CD1c-positive myeloid dendritic cell (primary cell): Measurements from ENCODE around the gene PCDHA9.
"Not testable (repeated sequence)": the region's sequence is repeated elsewhere in the genome, so short reads cannot be mapped to it uniquely, and the experiment has no call there.

ENCODE experiments used
- DNase-seq: peaks from one replicate; pipeline ENCODE4 v3.0.0-alpha.2; 2016; ENCODE audit errors: extremely low spot score

The PCDHA9 gene

GRCh38 chr5:140834439-140835008 lies 13.7 kb upstream of the PCDHA9 start:
- not testable (repeated sequence) for DNase-seq

GRCh38 chr5:140835622-140836510 lies 12.3 kb upstream of the PCDHA9 start:
- DNase-seq, result no peak

DNA sequence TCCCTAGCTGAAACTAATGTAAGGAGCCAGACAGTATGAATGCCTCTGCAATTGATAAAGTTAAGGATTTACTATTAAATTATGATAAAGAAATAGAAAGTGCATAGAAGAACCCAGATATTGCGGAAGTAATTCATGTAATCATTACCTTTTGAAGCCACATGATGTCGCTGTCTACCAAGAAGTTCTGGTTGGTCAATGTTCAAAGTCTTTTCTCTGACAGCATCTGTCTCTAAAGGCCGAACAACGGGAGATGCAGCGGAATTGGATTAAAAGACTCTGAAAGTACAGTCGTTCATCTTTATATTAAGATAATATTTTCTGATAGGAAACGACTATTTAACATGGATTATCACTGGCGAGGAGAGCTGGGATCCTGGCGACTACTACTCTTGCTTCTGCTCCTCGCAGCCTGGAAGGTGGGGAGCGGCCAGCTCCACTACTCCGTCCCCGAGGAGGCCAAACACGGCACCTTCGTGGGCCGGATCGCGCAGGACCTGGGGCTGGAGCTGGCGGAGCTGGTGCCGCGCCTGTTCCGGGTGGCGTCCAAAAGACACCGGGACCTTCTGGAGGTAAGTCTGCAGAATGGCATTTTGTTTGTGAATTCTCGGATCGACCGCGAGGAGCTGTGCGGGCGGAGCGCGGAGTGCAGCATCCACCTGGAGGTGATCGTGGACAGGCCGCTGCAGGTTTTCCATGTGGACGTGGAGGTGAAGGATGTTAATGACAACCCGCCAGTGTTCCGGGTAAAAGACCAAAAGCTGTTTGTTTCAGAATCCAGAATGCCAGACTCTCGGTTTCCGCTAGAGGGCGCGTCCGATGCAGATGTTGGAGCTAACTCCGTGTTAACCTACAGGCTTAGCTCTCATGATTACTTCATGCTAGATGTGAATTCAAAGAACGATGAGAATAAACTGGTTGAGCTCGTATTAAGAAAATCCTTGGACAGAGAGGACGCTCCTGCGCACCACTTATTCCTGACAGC lies 6.9 kb upstream of the PCDHA9 start, which contains the start of gene PCDHA8:
TSS of gene PCDHA8 (plus strand) at position 210 of the 985 bp plus-strand sequence. CDS start at position 345, 135 bp downstream.
- DNase-seq, result no peak

DNA sequence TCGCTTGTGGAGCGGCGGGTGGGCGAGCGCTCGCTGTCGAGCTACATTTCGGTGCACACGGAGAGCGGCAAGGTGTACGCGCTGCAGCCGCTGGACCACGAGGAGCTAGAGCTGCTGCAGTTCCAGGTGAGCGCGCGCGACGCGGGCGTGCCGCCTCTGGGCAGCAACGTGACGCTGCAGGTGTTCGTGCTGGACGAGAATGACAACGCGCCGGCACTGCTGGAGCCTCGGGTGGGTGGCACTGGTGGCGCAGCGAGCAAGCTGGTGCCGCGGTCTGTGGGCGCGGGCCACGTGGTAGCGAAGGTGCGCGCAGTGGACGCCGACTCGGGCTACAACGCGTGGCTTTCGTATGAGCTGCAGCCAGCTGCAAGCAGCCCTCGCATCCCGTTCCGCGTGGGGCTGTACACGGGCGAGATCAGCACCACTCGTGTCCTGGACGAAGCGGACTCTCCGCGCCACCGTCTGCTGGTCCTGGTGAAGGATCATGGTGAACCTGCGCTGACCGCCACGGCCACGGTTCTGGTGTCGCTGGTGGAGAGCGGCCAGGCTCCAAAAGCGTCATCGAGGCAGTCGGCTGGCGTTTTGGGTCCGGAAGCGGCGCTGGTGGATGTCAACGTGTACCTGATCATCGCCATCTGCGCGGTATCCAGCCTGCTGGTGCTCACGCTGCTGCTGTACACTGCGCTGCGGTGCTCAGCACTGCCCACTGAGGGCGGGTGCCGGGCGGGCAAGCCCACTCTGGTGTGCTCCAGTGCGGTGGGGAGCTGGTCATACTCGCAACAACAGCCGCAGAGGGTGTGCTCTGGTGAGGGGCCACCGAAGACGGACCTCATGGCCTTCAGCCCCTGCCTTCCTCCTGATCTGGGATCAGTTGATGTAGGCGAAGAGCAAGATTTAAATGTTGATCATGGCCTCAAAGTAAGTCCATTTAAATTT lies 5.1 kb upstream of the PCDHA9 start:
- DNase-seq, result no peak

- not testable (repeated sequence) for DNase-seq
Measured at GRCh38 chr5:140849831-140850634, 1.9 kb downstream of the PCDHA9 start.

DNA sequence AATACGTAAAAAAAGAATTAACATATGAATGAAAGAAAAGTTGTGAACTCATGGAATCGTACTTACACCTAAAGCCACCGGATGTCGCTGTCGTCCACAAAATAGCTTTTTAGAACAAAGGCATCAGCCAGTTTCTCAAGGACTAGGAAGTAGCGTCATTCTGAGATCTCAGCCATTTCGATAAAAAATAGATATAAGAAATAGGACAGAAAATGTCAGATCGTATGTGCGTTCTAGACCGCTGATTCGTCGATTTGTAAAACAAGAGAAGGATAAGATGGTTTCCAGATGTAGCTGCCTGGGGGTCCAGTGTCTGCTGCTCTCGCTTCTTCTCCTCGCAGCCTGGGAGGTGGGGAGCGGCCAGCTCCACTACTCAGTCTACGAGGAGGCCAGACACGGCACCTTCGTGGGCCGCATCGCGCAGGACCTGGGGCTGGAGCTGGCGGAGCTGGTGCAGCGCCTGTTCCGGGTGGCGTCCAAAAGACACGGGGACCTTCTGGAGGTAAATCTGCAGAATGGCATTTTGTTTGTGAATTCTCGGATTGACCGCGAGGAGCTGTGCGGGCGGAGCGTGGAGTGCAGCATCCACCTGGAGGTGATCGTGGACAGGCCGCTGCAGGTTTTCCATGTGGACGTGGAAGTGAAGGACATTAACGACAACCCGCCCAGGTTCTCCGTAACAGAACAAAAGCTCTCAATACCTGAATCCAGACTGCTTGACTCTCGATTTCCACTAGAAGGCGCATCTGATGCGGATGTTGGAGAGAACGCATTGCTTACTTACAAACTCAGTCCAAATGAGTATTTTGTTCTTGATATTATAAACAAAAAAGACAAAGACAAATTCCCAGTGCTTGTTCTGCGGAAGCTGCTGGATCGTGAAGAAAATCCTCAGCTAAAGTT lies 7.8 kb downstream of the PCDHA9 start, which contains the start of gene PCDHA10:
TSS of gene PCDHA10 (plus strand) at position 126 of the 903 bp plus-strand sequence. CDS start at position 278, 152 bp downstream.
- DNase-seq, result no peak

DNA sequence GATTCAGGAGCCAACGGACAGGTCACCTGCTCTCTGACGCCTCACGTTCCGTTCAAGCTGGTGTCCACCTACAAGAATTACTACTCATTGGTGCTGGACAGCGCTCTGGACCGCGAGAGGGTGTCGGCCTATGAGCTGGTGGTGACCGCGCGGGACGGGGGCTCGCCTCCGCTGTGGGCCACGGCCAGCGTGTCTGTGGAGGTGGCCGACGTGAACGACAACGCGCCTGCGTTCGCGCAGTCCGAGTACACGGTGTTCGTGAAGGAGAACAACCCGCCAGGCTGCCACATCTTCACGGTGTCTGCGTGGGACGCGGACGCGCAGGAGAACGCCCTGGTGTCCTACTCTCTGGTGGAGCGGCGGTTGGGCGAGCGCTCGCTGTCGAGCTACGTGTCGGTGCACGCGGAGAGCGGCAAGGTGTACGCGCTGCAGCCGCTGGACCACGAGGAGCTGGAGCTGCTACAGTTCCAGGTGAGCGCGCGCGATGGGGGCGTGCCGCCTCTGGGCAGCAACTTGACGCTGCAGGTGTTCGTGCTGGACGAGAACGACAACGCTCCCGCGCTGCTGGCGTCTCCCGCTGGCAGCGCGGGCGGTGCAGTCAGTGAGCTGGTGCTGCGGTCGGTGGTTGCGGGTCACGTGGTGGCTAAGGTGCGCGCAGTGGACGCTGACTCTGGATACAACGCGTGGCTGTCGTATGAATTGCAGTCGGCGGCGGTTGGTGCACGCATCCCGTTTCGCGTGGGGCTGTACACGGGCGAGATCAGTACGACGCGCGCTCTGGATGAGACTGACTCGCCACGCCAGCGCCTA lies 9.2 kb downstream of the PCDHA9 start:
- DNase-seq, result no peak

GRCh38 chr5:140857987-140858240 lies 9.7 kb downstream of the PCDHA9 start:
- DNase-seq, result no peak

- DNase-seq, result no peak
Measured at GRCh38 chr5:140862441-140863295, 14.5 kb downstream of the PCDHA9 start.

DNA sequence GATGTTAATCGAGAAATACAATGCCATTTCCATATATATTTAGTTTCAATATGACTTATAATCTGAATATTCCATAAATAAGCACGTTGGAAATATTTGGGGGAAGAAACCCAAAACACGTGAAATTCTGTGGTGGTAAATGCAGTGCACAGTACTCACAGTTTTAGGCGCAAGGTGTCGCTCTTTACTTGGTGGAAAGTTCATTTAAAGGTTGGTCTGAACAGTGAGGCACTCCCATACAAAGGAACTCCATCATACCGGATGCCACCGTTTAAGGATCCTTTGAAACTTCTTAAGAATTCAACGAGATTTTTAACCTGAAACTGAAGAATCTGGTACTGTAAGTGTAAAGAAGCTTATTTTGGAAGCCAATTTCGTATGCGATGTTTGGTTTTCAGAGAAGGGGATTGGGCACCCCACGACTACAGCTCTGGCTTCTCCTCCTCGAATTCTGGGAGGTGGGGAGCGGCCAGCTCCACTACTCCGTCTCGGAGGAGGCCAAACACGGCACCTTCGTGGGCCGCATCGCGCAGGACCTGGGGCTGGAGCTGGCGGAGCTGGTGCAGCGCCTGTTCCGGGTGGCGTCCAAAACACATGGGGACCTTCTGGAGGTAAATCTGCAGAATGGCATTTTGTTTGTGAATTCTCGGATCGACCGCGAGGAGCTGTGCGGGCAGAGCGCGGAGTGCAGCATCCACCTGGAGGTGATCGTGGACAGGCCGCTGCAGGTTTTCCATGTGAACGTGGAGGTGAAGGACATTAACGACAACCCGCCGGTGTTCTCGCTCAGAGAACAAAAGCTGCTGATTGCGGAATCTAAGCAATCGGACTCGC lies 20.8 kb downstream of the PCDHA9 start, which contains the start of gene PCDHA11:
TSS of gene PCDHA11 (plus strand) at position 237 of the 834 bp plus-strand sequence. CDS start at position 384, 147 bp downstream.
- DNase-seq, result no peak

GRCh38 chr5:140869555-140869886 lies 21.3 kb downstream of the PCDHA9 start:
- no peak for DNase-seq

- no peak for DNase-seq
Measured at GRCh38 chr5:140870221-140871201, 22.3 kb downstream of the PCDHA9 start.

DNA sequence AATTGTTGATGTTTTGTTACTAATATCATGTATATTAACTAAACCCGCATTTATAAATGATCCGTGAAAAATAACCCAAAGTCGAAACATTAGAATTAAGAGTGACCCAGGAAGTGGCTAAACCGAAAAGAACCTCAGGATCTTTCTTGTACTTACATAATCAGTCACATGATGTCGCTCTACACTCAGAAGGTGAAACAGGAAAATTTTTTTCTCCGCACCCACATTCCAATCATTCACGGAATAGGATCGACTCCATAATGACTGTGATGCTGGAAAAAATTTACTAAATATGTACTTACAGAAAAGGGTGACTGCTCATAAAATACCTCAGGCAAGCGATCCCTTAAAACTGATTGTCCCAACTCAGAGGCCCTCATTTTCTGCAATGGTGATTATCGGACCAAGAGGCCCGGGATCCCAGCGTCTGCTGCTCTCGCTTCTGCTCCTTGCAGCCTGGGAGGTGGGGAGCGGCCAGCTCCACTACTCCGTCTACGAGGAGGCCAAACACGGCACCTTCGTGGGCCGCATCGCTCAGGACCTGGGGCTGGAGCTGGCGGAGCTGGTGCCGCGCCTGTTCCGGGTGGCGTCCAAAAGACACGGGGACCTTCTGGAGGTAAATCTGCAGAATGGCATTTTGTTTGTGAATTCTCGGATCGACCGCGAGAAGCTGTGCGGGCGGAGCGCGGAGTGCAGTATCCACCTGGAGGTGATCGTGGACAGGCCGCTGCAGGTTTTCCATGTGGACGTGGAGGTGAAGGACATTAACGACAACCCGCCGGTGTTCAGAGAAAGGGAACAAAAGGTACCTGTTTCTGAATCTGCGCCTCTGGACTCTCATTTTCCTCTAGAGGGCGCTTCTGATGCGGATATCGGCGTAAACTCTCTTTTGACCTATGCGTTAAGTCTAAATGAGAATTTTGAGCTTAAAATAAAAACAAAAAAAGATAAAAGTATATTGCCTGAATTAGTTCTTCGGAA lies 27.2 kb downstream of the PCDHA9 start, which contains the start of gene PCDHA12:
TSS of gene PCDHA12 (plus strand) at position 224 of the 981 bp plus-strand sequence. CDS start at position 389, 165 bp downstream.
- no peak for DNase-seq
